Cardiac muscle cell (in vitro differentiated cells and primary cell): ENCODE data around the gene RNF213. TPM values are rescaled to one million over a fixed set of nuclear protein-coding genes. Genes with fewer than 3 reads are reported as not detected.

Experiments used
- DNase-seq, 2 donors: peaks; one replicate each; pipeline versions ENCODE4 v3.0.0 to v3.0.0-alpha.2; 2010 to 2017; ENCODE audit warnings: low read depth in 1 of 2, low spot score in 1 of 2
- H3K27ac ChIP-seq: fragments of 200-600 bp; sonication (generic); 2 replicates; pipeline ENCODE4 v1.5.1; 2016
- H3K27me3 ChIP-seq: fragments of 200-600 bp; sonication (generic); 2 replicates; pipeline ENCODE4 v1.6.0; 2016; ENCODE audit warnings: control low read depth
- H3K36me3 ChIP-seq: fragments of 200-600 bp; sonication (generic); 2 replicates; pipeline ENCODE4 v1.5.1; 2016; ENCODE audit warnings: control low read depth
- H3K4me1 ChIP-seq: fragments of 200-600 bp; sonication (generic); 2 replicates; pipeline ENCODE4 v1.8.1; 2017; ENCODE audit warnings: low read depth, mild to moderate bottlenecking, mixed run types
- H3K4me3 ChIP-seq: fragments of 200-600 bp; sonication (generic); 2 replicates; pipeline ENCODE4 v1.5.1; 2016; ENCODE audit warnings: mild to moderate bottlenecking
- H3K9me3 ChIP-seq: fragments of 200-600 bp; sonication (generic); 2 replicates; pipeline ENCODE4 v1.5.1; 2017; ENCODE audit warnings: low read depth, mild to moderate bottlenecking, control low read depth
- CTCF ChIP-seq: IDR thresholded peaks from 2 replicates; pipeline ENCODE4 v1.5.1; 2012; ENCODE audit warnings: low read depth, mild to moderate bottlenecking, low read length
- polyA plus RNA-seq: library from polyadenylated mRNA; unstranded; fragments of >200 nt; fragmentation: Nextera tagmentation; extraction: Ambion mirVana; gene quantifications from 2 replicates; pipeline ENCODE4 v1.2.1, GENCODE V29; 2016
- total RNA-seq: library from RNA; depleted of rRNA; stranded (reverse); fragments of >200 nt; gene quantifications from 2 replicates; pipeline ENCODE4 v1.2.3, GENCODE V29; 2016

RNF213 gene
- total and polyA plus RNA-seq, 2 experiments from 2014 or later = 11.5 to 24.9 TPM

GRCh38 chr17:80413771-80414507, 153.3 kb downstream of the RNF213 start:
- DNase-seq = no peak
- no peak for TF ChIP-seq CTCF
- H3K4me3 ChIP-seq = peak overlapping the region; percentile 62
- H3K27ac ChIP-seq = no peak overlapping the region
- peaks cover 2% of the 10 kb centered on the region for H3K4me1 ChIP-seq
- H3K9me3 ChIP-seq = no peaks in the 10 kb centered on the region
- peaks cover 31% of the 10 kb centered on the region for H3K27me3 ChIP-seq
- no peaks in the 10 kb centered on the region for H3K36me3 ChIP-seq

- Histone ChIP-seq H3K4me1 (peaks cover 2% of the 10 kb centered on the region), H3K9me3 (no peaks in the 10 kb centered on the region), H3K4me3 (peak overlapping the region; percentile 62), H3K27me3 (peaks cover 31% of the 10 kb centered on the region), H3K36me3 (no peaks in the 10 kb centered on the region), H3K27ac (no peak overlapping the region)
- no peak for DNase-seq
- TF ChIP-seq CTCF = no peak
Measured at GRCh38 chr17:80414508-80414802, 153.8 kb downstream of the RNF213 start.

- TF ChIP-seq CTCF = no peak
- Histone ChIP-seq H3K27me3 (peaks cover 31% of the 10 kb centered on the region), H3K27ac (peak within 1 kb of the TSS; percentile 96), H3K4me1 (peaks cover 2% of the 10 kb centered on the region), H3K36me3 (no peaks in the 10 kb centered on the region), H3K4me3 (peak within 1 kb of the TSS; percentile 62), H3K9me3 (no peaks in the 10 kb centered on the region)
- DNase-seq = peak; percentile 95 to 96
Measured at GRCh38 chr17:80414803-80415625, 154.4 kb downstream of the RNF213 start, which contains the start of gene ENDOV. TSS of gene ENDOV (plus strand) at chr17:80415167. CDS start at chr17:80415195, 28 bp downstream.

GRCh38 chr17:80415626-80416137, 155.0 kb downstream of the RNF213 start:
- Histone ChIP-seq H3K4me1 (peaks cover 2% of the 10 kb centered on the region), H3K36me3 (no peaks in the 10 kb centered on the region), H3K27me3 (peaks cover 31% of the 10 kb centered on the region), H3K27ac (peak overlapping the region; percentile 96), H3K4me3 (peak overlapping the region; percentile 62), H3K9me3 (no peaks in the 10 kb centered on the region)
- no peak for DNase-seq
- TF ChIP-seq CTCF = no peak

- Histone ChIP-seq H3K36me3 (no peaks in the 10 kb centered on the region), H3K27me3 (peaks cover 30% of the 10 kb centered on the region), H3K9me3 (no peaks in the 10 kb centered on the region), H3K27ac (no peak overlapping the region), H3K4me1 (peaks cover 2% of the 10 kb centered on the region), H3K4me3 (peak overlapping the region; percentile 62)
- DNase-seq = no peak
- no peak for TF ChIP-seq CTCF
Measured at GRCh38 chr17:80416260-80416939, 155.7 kb downstream of the RNF213 start.
